AG08396 (cell line): ENCODE data around the gene ERBB3.
A peak's percentile ranks its signal among the peaks of the same experiment; 100 is the strongest.

ENCODE experiments used
- DNase-seq: peaks from one replicate; pipeline ENCODE4 v3.0.0; 2012; ENCODE audit warnings: low spot score, mixed read lengths

The ERBB3 gene

DNA sequence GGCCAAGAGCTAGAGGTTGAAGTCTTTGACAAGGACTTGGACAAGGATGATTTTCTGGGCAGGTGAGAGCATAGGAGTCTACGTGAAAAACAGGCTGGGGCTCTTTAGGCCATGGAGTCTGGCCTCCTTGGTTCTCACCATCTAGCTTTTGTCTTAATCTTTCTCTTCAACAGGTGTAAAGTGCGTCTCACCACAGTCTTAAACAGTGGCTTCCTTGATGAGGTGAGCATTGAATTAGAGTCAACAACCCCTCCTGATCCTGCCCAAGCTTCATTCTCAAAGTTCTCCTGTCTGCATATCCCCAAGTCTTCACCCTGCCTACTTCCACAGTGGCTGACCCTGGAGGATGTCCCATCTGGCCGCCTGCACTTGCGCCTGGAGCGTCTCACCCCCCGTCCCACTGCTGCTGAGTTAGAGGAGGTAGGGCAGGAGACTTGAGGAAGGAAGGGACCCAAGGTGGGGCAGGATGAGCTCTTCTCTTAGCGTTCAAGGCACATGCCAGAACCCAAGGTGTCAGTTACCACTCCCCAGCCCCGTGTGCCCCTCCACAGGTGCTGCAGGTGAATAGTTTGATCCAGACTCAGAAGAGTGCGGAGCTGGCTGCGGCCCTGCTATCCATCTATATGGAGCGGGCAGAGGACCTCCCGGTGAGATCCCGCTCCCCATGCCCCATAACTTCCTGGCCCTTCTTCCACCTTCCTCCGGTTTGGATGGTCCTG lies 58.0 kb downstream of the ERBB3 start:
- DNase-seq = no peak

DNA sequence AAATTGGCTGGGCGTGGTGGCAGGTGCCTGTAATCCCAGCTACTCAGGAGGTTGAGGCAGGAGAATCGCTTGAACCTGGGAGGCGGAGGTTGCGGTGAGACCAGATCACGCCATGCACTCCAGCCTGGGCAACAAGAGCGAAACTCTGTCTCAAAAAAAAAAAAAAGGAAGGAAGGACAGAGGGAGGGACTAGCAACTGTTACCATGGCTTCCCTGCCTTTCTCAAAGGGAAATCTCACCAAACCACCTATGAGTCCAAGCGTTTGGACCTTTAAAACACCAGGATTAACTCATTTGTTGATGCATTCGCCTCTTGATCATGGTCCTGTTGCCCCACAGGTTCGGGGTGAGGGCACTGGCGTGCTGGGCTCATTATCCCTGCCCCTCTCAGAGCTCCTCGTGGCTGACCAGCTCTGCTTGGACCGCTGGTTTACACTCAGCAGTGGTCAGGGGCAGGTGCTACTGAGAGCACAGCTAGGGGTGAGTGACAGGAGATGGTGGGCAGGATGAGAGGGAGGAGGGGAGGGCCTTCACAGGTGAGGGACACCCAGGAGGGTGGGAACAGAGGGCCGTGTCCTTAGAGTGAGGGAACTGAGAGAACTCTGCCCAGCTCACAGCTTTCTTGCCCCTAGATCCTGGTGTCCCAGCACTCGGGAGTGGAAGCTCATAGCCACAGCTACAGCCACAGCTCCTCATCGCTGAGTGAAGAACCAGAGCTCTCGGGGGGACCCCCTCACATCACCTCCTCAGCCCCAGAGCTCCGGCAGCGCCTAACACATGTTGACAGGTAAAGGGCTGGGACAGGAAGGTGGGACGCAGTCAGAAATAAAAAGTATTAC lies 62.2 kb downstream of the ERBB3 start:
- DNase-seq = no peak

DNA sequence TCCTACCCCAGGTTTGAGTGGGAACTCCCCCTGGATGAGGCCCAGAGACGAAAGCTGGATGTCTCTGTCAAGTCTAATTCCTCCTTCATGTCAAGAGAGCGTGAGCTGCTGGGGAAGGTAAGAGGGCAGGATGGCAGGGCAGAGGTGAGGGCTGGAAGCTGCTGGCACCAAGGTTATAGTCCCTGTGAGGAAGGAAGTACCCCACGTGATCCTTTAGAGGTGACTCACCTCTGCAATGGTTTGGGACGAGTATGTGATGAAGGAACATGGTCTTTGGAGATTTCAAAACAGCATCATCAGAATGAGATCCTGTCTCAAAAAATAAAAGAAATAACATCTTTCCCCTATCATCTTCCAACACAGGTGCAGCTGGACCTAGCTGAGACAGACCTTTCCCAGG lies 63.3 kb downstream of the ERBB3 start:
- DNase-seq = no peak

DNA sequence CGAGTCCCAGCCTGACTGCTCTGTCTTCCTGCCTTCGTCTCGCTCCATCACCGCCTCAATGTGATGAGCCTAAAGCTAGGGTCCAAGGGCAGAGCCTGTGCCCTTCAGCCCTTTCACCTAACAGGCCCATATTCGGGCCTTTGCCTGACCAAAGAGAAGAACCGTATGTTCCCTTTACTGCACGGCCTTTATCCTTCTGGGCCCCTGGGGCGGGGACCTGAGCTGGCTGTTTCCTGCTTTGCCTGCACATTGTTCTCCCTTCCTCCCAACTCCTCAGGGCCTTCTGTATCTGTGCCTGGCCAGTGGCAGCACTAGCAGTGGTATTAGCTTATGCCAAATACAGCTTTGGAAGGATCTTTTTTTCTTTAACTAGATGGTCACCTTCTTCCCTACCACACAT lies 63.9 kb downstream of the ERBB3 start:
- no peak for DNase-seq

DNA sequence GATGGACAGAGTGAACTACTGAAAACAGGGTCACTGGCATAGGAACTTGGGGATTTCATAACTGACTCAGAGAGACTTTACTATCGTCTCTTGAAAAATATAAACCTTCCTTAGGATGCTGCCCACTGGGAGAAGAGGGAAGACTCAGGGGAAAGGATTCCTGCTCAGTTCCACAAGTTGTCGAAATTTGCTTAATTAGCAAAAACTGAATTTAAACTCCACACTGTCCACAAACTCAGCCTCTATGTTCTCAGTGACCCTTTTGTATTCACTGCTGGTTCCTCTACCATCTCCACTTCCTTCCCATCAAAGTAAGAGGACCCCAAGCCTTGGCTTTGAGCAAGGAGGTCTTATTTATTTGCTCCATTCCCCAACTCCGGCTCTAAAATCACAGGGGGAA lies 65.3 kb downstream of the ERBB3 start:
- DNase-seq = no peak

DNA sequence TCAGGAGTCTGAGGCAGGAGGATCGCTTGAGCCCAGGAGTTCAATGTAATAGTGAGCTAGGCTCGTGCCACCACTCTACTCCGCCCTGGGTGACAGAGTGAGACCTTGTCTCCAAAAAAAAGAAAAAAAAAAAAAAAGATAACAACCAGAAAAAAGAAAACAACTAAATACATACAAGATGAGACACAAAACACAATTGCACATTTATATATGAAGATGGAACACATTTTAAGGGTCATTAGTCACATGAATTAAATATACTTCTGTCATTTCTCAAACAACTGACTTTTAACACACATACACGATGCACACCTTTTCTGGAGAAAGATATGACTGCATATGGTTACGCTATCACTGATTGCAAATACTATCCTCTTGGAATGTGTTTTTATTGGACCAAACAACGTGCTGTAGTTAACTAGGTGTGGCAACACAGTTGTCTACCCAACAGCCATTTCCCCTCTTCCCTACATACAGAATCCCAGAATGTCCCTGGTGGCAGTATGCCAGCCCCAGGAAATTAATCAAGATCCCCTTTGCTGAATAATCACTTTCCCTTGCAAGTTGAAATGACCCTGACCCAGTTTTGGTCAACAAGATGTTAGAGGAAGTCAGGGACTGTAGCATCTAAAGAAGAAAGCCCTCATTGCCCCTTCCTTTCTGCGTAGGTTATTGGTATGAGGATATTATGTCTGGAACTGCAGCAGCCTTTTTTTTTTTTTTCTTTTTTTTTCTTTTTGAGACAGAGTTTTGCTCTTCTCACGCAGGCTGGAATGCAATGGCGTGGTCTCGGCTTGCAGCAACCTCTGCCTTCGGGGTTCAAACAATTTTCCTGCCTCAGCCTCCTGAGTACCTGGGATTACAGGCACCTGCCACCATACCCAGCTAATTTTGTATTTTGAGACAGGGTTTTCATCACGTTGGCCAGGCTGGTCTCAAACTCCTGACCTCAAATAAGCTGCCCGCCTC lies 66.8 kb downstream of the ERBB3 start:
- no peak for DNase-seq

DNA sequence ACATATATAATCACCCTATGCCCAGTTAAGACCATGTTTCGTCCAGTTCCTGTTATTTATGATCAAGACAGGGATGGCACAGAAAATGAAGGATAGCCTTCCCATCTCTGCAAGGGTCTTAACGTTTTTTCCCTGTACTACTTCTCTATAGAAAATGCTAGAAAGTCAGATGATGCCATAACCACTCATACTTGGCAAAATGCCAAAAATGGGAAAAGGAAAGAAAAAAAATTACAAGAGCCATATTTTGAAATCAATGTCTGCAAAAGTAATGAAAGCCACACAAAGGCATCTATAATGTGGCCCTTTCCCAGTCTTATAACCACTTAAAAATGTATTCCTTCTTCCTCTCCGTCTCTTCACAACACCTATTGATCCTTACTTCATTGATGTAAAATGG lies 70.6 kb downstream of the ERBB3 start:
- no peak for DNase-seq

DNA sequence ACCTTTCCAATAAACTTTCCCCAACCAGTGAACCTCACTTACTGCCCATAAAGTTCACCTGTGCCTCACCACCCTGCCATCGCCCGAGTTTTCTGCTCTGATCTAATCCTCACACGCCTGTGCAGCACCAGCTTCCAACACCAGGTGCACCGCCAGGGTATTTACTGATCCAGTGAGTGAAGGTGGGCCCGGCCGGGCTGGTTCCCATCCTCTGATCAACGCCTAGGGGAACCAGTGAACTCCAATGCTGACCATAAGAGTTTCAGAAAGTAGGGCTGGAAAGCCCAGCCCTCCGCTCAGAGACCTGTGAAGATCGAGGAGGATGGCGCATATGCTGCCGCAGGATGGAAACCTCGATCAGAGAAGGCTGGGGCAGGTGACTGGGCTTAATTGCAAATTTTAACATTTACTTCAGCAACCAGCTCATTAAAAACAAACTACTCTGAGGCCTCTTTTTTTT lies 71.7 kb downstream of the ERBB3 start:
- no peak for DNase-seq

DNA sequence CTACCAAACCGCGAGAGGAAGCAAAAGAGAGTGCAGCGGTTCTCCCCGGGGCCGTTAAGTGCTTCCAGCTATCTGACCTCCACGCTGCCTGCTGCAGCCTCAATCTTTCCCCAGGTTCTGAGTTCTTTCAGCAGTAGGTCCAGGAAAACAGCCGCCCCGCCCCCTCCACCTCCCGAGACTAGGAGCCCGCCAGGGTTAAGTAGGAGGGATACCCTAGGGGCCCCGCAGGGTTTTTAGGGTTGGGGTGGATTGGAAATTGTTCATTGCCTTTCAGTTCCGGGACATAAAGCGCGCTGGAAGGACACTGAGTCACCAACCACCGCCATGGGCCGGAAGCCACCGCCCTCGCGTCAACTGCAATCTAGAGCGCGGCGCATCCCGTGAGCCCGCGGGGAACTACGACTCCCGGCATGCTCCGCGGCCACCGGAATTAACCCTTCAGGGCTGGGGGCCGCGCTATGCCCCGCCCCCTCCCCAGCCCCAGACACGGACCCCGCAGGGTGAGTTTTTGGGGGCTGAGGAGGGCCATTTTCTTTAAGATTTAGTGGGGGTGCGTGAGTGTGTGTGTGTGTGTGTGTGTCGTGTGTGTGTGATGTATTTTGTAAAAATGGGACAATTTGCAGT lies 72.3 kb downstream of the ERBB3 start, which contains the start of gene MYL6B:
TSS of gene MYL6B (plus strand) at position 456 of the 624 bp plus-strand sequence. CDS start 1,332 bp downstream, outside the sequence.
- peak; percentile 92 for DNase-seq
